NOMO-1 (cell line): Measurements from ENCODE around the gene ZRANB3.
"Not testable (repeated sequence)": the region's sequence is repeated elsewhere in the genome, so short reads cannot be mapped to it uniquely, and the experiment has no call there.

ENCODE experiments used
- DNase-seq, 2 experiments: peaks; one replicate each; lab custom pipeline; 2025; ENCODE audit not compliant: unreplicated experiment in 2 of 2; lab: John Stamatoyannopoulos, UW

ZRANB3 gene

DNA sequence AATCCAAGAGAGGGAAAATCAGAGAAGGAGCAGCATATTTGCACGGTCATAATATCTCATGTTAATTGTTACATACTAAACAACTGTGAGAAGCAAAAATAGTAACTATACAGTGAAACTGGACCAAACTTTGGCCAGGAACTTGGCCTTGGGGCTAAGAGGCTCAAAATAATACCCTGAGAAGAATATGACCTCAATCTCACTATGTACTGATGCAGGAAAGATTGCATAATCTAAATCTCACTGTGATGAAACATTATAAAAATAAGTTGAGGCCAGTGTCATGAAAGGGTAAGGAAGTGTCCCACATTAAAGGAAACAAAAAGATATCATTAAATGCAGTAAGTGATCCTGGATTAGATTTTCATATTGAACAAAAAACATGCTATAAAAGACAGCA lies 36.5 kb downstream of the ZRANB3 start:
- peak; percentile 2 to 18 for DNase-seq

DNA sequence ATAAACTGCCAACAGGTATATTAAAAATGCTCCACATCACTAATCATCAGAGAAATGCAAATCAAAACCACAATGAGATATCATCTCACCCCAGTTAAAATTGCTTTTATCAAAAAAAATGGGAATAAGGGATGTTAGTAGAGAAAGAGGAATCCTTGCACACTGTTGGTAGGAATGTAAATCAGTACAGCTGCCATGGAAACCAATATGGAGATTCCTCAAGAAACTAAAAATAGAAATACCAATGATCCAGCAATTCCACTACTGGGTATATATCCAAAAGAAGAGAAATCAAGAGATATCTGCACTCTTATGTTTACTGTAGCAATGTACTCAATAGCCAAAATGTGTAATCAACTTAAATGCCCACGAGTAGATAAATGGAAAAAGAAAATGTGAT lies 40.6 kb downstream of the ZRANB3 start:
- DNase-seq, result no peak

DNA sequence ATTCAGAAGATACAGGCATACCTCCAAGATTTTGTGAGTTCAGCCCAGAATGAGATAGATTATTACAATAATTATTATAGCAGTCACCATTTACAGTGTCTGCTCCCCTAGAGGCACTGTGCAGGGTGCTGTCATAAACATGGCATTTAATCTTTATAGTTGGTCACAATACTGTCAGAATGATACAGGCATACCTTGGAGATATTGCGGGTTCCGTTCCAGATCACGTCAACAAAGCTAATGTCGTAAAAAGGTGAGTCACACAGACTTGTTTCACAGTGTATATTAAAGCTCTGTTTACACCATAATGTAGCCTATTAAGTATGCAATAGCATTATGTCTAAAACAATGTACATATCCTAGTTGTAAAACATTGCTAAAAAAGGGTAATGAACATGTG lies 45.6 kb downstream of the ZRANB3 start:
- DNase-seq, result no peak

DNA sequence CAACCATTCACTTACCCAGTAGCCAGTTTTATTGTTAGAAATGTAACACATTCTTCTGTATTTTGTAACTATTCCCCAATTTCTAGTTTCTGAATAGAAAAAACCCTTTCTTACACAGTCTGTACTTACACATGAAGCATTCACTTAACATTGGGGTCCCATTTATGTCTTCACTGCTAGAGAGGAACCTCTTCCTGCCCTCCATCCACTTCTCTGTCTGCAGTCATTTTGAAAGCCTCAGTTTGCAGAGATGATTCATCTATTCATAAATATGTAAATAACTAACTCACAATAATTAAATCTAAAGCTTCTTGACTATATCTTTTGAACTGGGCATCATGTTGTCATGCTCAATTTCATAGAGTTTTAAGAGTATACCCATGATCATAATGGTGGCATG lies 55.9 kb downstream of the ZRANB3 start:
- DNase-seq, result no peak

DNA sequence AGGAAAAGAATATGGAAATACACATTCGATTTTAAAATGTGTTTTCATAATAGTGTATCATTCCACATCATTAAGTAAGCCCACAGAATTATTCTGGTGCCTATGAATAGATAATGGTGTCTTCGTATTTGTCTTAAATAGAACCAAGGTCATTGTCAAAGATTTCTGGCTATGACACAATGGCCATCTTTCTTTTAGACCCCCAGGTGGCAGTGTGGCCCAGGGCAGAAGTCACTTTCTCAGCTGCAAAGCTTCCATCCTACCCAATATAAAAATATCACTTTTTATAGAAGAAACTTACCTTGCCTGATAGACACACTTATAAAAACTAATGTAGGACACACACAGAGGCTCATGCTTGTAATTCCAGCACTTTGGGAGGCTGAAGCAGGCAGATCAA lies 57.5 kb downstream of the ZRANB3 start:
- peak; percentile 10 to 36 for DNase-seq

DNA sequence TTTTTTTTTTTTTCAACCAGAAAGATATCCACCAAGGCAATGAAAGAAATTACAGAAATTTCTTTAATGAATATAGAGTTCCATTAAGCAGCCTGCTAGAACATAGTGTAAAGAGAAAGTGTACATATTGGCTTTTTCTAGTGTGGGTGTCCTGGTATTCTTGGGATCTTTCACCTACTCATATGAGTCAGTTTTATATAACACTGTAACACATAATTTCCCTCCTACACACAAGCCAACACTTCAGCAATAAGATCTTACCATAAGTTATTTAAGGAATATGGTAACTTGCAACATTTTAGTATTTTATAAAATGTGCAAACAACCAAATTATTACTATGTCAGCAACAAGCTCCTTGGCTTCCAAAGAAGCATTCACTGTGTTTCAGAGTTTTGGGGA lies 59.9 kb downstream of the ZRANB3 start:
- DNase-seq, result no peak

DNA sequence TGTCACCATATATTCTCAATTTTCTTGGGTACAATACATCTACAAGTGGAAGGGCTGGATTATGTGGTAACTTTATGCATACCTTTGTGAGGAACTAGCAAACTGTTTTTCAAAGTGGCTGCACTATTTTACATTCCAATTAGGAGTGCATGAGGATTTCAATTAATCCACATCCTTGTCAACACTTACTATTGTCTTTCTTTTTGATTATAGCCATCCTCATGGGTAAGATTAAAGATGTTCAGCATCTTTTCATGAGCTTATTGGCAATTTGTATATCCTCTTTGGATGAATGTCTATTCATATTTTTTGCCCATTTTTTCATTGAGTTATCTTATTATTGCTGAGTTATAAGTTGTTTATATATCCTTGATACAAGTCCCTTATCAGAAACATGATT lies 73.7 kb downstream of the ZRANB3 start:
- no peak for DNase-seq

DNA sequence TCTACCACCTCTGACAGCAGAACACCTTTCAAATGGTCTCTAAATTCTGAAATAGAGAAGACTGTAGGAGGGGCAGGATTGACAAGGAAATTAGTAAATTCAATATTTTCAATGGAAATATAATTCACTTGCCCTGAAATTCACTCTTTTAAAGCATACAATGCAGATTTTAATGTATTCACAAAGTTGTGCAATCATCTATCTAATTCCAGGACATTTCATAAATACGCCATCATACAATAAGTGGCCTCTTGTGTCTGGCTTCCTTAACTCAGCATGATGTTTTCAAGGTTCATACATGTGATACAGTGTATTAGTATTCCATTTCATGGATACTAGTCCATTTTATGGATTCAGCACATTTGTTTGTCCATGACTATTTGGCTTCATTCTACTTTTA lies 74.2 kb downstream of the ZRANB3 start:
- no peak for DNase-seq

DNA sequence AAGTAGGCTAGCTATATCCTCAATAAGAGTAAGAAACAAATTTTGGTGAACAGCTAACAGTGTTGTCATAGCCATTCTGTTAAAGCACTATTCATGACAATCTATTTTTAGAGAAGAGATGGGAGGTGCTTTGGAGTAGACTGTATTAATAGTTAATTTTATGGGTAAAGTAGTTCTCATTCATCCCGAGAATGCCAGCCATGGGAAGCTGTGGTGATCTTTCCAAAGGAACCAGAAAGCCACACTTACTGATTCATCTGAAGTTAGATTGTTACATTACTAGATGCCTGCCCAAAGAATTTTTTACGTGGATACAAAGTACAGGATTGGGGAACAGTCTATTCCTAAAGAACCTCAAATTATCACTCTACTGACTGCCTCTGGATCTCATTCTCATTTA lies 74.6 kb downstream of the ZRANB3 start:
- DNase-seq, result no peak

DNA sequence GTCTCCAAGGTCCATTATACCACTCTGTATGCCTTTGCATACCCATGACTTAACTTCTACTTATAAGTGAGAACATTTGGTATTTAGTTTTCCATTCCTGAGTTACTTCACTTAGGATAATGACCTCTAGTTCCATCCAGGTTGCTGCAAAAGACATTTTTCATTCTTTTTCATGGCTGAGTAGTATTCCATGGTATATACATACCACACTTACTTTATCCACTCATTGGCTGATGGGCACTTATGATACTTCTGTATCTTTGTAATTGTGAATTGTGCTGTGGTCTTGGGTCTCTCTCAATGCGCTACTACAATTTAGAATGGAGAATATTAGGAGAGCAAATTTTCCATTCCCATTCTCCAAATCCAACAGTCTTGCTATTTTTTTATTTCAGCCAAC lies 76.4 kb downstream of the ZRANB3 start:
- DNase-seq, result no peak

DNA sequence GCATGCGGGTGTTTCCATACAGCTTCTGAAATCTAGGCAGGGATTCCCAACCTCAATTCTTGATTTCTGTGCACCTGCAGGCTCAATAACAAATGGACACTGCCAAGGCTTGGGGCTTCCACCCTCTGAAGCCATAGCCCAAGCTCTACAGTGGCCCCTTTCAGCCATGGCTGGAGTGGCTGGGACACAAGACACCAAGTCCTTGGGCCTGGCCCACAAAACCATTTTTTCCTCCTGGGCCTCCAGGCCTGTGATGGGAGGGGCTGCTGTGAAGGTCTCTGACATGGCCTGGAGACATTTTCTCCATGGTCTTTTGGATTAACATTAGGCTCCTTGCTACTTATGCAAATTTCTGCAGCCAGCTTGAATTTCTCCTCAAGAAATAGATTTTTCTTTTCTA lies 78.0 kb downstream of the ZRANB3 start:
- DNase-seq, result not testable (repeated sequence)

DNA sequence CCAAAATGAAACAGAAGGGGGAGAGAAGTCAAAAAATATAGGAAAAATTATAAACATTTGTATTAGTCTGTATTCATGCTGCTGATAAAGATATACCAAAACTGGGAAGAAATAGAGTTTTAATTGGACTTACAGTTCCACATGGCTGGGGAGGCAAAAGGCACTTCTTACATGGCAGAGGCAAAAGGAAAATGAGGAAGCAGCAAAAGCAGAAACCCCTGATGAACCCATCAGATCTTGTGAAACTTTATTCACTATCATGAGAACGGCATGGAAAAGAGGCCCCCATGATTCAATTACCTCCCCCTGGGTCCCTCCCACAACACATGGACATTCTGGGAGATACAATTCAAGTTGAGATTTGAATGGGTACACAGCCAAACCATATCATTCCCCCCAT lies 79.1 kb downstream of the ZRANB3 start:
- no peak for DNase-seq

DNA sequence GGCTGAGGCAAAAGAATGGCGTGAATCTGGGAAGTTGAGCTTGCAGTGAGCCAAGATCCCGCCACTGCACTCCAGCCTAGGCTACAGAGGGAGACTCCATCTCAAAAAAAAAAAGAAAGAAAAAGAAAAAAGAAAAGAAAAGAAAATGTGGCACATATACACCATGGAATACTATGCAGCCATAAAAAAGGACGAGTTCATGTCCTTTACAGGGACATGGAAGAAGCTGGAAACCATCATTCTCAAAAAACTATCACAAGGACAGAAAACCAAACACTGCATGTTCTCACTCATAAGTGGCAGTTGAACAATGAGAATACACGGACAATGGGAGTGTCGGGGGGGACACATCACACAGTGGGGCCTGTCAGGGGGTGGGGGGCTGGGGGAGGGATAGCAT lies 88.0 kb downstream of the ZRANB3 start:
- not testable (repeated sequence) for DNase-seq

DNA sequence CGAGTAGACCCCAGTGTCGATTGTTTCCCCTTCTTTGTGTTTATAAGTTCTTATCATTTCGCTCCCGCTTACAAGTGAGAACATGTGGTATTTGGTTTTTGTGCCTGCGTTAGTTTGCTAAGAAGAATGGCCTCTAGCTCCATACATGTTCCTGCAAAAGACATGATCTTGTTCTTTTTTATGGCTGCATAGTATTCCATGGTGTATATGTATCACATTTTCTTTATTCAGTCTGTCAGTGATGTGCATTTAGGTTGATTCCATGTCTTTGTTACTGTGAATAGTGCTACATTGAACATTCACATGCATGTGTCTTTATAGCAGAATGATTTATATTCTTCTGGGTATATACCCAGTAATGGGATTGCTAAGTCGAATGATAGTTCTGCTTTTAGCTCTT lies 95.9 kb downstream of the ZRANB3 start:
- DNase-seq, result not testable (repeated sequence)

DNA sequence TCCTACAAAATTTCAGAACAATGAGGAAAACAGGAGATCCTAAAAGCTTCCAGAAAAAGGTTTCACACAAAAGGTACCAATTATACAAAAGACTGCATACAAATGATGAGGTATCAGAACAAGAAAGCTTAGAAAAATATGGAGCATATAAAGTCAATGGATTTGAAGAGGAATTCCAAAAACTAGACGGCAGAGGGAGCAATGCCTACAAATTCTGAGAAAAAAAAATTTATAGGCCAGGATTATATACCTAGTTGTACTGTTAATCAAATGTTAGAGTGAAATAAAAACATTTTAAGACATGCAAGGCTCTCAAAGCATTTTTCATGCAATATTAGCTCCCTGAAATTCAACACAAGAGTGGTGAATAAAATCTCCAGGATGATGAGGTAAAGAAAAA lies 106.2 kb downstream of the ZRANB3 start:
- no peak for DNase-seq

DNA sequence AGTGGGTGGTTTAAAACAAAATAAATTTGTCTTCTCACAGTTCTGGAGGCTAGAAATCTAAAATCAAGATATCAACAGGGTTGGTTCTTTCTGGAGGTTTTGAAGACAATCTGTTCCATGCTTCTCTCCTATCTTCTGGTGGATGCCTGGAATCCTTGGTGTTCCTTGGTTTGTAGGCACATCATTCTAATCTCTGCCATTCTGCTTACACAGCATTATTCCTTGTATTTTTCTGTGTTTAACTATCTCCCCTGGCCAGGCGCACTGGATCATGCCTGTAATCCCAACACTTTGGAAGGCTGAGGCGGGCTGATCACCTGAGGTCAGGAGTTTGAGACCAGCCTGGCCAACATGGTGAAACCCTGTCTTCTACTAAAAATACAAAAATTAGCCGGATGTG lies 108.1 kb downstream of the ZRANB3 start:
- DNase-seq, result no peak

DNA sequence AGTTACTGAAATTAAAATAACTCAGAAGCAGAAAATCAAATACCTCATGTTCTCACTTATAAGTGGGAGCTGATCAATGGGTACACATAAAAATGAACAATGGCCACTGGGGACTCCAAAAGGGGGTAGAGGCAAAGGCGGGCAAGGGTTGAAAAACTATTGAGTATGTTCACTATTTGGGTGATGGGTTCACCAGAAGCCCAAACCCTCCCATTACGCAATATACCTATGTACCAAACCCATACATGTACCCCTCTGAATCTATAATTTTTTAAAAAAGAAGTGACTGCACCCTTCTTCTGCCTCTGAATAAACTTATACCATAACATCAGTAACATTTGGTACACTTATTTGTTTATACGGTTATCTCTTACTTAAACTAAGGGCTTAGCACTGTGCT lies 119.4 kb downstream of the ZRANB3 start:
- no peak for DNase-seq

DNA sequence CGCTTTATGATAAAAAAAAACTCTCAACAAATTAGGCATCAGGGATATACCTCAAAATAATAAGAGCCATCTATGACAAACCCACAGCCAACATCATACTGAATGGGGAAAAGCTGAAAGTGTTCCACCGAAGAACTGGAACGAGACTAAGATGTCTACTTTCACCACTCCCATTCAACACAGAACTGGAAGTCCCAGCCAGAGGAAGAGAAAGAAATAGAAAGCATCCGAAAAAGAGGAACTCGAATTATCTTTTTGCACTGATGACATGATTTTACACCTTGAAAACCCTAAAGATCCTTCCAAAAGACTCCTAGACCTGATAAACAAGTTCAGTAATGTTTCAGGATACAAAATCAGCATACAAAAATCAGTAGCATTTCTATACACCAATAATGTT lies 121.6 kb downstream of the ZRANB3 start:
- DNase-seq, result peak; percentile 1 to 37

DNA sequence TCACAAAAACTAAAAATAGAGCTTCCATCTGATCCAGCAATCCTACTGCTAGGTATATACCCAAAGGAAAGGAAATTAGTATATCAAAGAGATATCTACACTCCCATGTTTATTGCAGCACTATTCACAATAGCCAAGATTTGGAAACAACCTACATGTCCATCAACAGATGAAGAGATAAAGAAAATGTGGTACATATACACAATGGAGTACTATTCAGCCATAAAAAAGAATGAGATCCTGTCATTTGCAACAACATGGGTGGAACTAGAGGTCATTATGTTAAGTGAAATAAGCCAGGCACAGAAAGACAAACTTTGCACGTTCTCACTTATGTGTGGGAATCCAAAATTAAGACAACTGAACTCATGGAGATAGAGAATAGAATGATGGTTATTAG lies 134.8 kb downstream of the ZRANB3 start:
- DNase-seq, result not testable (repeated sequence)

DNA sequence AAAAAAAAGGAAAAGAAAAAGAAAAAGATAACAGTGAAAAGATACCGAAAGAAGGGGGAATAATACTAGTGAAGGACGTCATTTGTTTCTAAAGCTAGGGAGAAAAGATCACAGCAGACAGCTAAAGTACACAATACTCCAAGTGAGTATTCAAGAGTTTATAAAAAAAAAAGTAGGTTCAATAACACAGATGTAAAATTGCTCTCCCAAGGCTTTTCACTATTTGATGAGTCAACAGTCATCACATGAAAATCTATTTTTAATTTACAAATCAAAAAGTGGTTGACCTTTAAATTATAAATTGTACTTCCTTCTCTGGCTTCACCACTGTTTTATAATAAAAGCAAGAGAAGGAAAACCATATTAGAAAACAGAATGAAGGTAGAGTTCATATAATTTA lies 144.0 kb downstream of the ZRANB3 start:
- no peak for DNase-seq

DNA sequence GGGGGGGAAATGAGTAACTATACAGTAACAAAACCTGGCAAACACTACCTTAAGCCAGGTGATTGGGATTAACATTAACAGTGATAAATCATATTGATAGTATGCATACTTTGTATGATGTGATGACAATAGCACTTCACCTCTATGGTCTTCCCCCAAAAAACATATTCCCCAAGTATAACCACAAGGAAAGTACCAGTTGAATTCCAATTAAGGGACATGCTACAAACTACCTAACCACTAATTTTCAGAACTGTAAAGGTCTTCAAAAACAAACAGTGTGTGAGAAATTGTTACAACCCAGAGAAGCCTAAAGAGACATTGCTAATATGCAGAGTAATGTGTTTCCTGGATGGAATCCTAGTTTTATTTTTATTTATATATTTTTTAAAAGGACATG lies 152.4 kb downstream of the ZRANB3 start:
- no peak for DNase-seq

DNA sequence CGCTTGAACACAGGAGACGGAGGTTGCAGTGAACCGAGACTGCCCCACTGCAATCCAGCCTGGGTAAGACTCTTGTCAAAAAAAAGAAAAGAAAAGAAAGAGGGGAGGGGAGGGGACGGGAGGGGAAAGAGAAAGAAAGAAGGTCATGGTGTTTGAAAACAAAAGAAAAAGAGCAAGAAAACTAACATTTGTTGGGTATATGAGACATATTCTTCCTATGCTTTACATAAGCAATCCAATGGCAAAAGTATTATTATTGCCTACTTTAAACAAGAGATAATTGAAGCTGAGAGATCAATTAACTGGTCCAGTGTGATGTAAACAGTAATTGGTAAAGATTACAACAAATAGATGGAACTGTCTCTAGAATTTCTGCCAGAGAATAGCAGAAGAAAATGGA lies 157.3 kb downstream of the ZRANB3 start:
- no peak for DNase-seq

DNA sequence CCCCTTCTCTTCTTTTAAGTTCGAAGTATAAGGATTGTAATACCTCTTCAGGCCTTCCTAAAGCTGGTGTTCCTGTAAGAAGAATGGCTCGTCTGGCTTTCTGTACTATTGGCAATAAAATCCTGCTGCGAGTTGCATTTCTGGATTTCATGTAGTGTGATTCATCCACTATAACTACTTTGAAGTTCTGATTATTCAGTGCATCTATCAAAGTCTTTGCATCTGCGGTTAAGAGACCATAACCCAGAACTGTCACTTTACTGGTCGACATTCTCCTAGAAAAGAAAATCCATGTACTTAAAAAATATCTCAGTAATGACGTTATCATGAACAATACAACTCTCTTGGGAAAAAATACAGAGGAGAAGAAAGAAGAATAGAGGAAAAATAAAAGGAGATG lies 181.1 kb downstream of the ZRANB3 start:
- no peak for DNase-seq
